IMR-90 (cell line): Measurements from ENCODE around the gene ABHD16B. TPM values are rescaled to one million over a fixed set of nuclear protein-coding genes. Genes with fewer than 3 reads are reported as not detected.

Source experiments
- ATAC-seq: fragments of 200-7000 bp; cut with Tn5 transposase; 2 replicates; pipeline ENCODE4 v1.9.1; 2020; ENCODE audit warnings: low read depth, mild to moderate bottlenecking, moderate library complexity
- BruUV-seq: library from RNA; stranded (reverse); fragments of 400-500 nt; replicated peaks from 2 replicates; lab custom pipeline; 2021; lab: Mats Ljungman, UMichigan
- CTCF ChIA-PET: fragments of 300-600 bp; formaldehyde crosslinking; extraction: SDS; loops from one replicate; lab custom pipeline; 2021; ENCODE audit warnings: antibody characterized with exemption; lab: Yijun Ruan, JAX
- POLR2A ChIA-PET: fragments of 300-600 bp; sonication (Branson Sonifier 250); formaldehyde crosslinking; loops from one replicate; lab custom pipeline; 2022; ENCODE audit warnings: antibody characterized with exemption; ENCODE audit not compliant: unreplicated experiment; lab: Charles Lee
- DNase-seq: peaks from one replicate; pipeline ENCODE4 v3.0.0; 2013
- H2AFZ ChIP-seq: replicated peaks from 2 replicates; pipeline ENCODE3; 2013; ENCODE audit warnings: low read length, mild to moderate bottlenecking; ENCODE audit not compliant: poor library complexity
- H2AK5ac ChIP-seq: 2 replicates; pipeline ENCODE4 v1.6.1; 2013; ENCODE audit warnings: low read depth, low read length, inconsistent platforms
- H2AK9ac ChIP-seq: replicated peaks from 2 replicates; pipeline ENCODE3; 2013; ENCODE audit warnings: mild to moderate bottlenecking, low read depth, low read length, moderate library complexity; ENCODE audit not compliant: poor library complexity
- H2BK120ac ChIP-seq: 2 replicates; pipeline ENCODE4 v1.6.1; 2013; ENCODE audit warnings: low read depth, low read length, inconsistent platforms
- H2BK15ac ChIP-seq: 3 replicates; pipeline ENCODE4 v1.6.1; 2013; ENCODE audit warnings: low read depth, low read length, inconsistent platforms
- H2BK20ac ChIP-seq: 2 replicates; pipeline ENCODE4 v1.6.1; 2013; ENCODE audit warnings: low read depth, mild to moderate bottlenecking, inconsistent platforms, low read length, moderate library complexity
- H2BK5ac ChIP-seq: 2 replicates; pipeline ENCODE4 v1.6.1; 2013; ENCODE audit warnings: mild to moderate bottlenecking, low read depth, low read length, inconsistent platforms; ENCODE audit not compliant: poor library complexity, severe bottlenecking
- H3K14ac ChIP-seq: replicated peaks from 2 replicates; pipeline ENCODE4 v1.6.1; 2013; ENCODE audit warnings: low read depth, low read length, inconsistent platforms
- H3K18ac ChIP-seq: 2 replicates; pipeline ENCODE4 v1.6.1; 2013; ENCODE audit warnings: low read depth, low read length, control low read depth
- H3K23ac ChIP-seq: 2 replicates; pipeline ENCODE4 v1.6.1; 2013; ENCODE audit warnings: low read depth, low read length, inconsistent platforms
- H3K27ac ChIP-seq: 2 replicates; pipeline ENCODE4 v1.5.1; 2013; ENCODE audit warnings: mild to moderate bottlenecking, control low read depth, low read length; ENCODE audit not compliant: insufficient read depth
- H3K27me3 ChIP-seq: 2 replicates; pipeline ENCODE4 v1.6.1; 2013; ENCODE audit warnings: low read length; ENCODE audit not compliant: control insufficient read depth, insufficient read depth
- H3K36me3 ChIP-seq: 2 replicates; pipeline ENCODE4 v1.6.1; 2013; ENCODE audit warnings: low read length, mixed read lengths; ENCODE audit not compliant: control insufficient read depth, insufficient read depth
- H3K4ac ChIP-seq: 2 replicates; pipeline ENCODE4 v1.6.1; 2013; ENCODE audit warnings: low read depth, low read length, inconsistent platforms
- H3K4me1 ChIP-seq: 2 replicates; pipeline ENCODE4 v1.6.1; 2013; ENCODE audit warnings: low read length, mixed read lengths; ENCODE audit not compliant: control insufficient read depth, insufficient read depth
- H3K4me2 ChIP-seq: 2 replicates; pipeline ENCODE4 v1.6.1; 2013; ENCODE audit warnings: low read depth, mild to moderate bottlenecking, control low read depth, low read length, moderate library complexity
- H3K4me3 ChIP-seq: 2 replicates; pipeline ENCODE4 v1.5.1; 2013; ENCODE audit warnings: low read depth, mild to moderate bottlenecking, control low read depth, low read length, moderate library complexity; ENCODE audit not compliant: insufficient read depth
- H3K56ac ChIP-seq: 2 replicates; pipeline ENCODE4 v1.6.1; 2013; ENCODE audit warnings: low read length, inconsistent platforms; ENCODE audit not compliant: insufficient read depth; ENCODE audit errors: extremely low read depth
- H3K79me1 ChIP-seq, 2 experiments: 2 replicates each; pipeline ENCODE4 v1.6.1; 2013; ENCODE audit warnings: low read length in 2 of 2, inconsistent platforms in 1 of 2, low read depth in 1 of 2
- H3K9ac ChIP-seq: 2 replicates; pipeline ENCODE4 v1.6.1; 2013; ENCODE audit warnings: low read depth, low read length, control low read depth
- H3K9me1 ChIP-seq: 2 replicates; pipeline ENCODE4 v1.6.1; 2013; ENCODE audit warnings: low read length, inconsistent platforms; ENCODE audit not compliant: insufficient read depth
- H3K9me3 ChIP-seq: 2 replicates; pipeline ENCODE4 v1.6.1; 2013; ENCODE audit warnings: low read length; ENCODE audit not compliant: control insufficient read depth, insufficient read depth
- H4K20me1 ChIP-seq: 2 replicates; pipeline ENCODE4 v1.6.1; 2013; ENCODE audit warnings: low read length, inconsistent platforms; ENCODE audit not compliant: insufficient read depth
- H4K5ac ChIP-seq: 2 replicates; pipeline ENCODE4 v1.6.1; 2013; ENCODE audit warnings: mild to moderate bottlenecking, low read depth, low read length, control low read depth
- H4K8ac ChIP-seq, 2 experiments: 2 replicates each; pipeline ENCODE4 v1.6.1; 2013; ENCODE audit warnings: low read depth in 2 of 2, low read length in 2 of 2, control low read depth in 1 of 2, inconsistent platforms in 1 of 2
- H4K91ac ChIP-seq: 2 replicates; pipeline ENCODE4 v1.6.1; 2013; ENCODE audit warnings: low read depth, low read length, inconsistent platforms; ENCODE audit not compliant: insufficient read depth
- BHLHE40 ChIP-seq: fragments of 150-350 bp; IDR thresholded peaks from 2 replicates; pipeline ENCODE4 v1.6.1; 2016; ENCODE audit warnings: mild to moderate bottlenecking, low read depth, low read length
- CEBPB ChIP-seq: IDR thresholded peaks from 2 replicates; pipeline ENCODE4 v1.6.1; 2012; ENCODE audit warnings: low read depth, low read length, improper control_type of control experiment
- CHD1 ChIP-seq: IDR thresholded peaks from 2 replicates; pipeline ENCODE4 v1.6.1; 2012; ENCODE audit warnings: low read depth, low read length, improper control_type of control experiment
- FOS ChIP-seq: fragments of 150-350 bp; IDR thresholded peaks from 2 replicates; pipeline ENCODE4 v1.6.1; 2016; ENCODE audit warnings: low read depth, low read length
- MAFK ChIP-seq: IDR thresholded peaks from 2 replicates; pipeline ENCODE4 v1.6.1; 2012; ENCODE audit warnings: low read depth, low read length, improper control_type of control experiment
- MAZ ChIP-seq: IDR thresholded peaks from 2 replicates; pipeline ENCODE4 v1.6.1; 2012; ENCODE audit warnings: low read depth, mild to moderate bottlenecking, low read length, improper control_type of control experiment, moderate library complexity, borderline replicate concordance
- MXI1 ChIP-seq: IDR thresholded peaks from 2 replicates; pipeline ENCODE4 v1.6.1; 2012; ENCODE audit warnings: low read depth, mild to moderate bottlenecking, low read length, moderate library complexity, borderline replicate concordance
- NFE2L2 ChIP-seq: fragments of 150-350 bp; IDR thresholded peaks from 2 replicates; pipeline ENCODE4 v1.6.1; 2016; ENCODE audit warnings: low read depth, mild to moderate bottlenecking, low read length
- POLR2A ChIP-seq: IDR thresholded peaks from 2 replicates; pipeline ENCODE4 v1.6.1; 2012; ENCODE audit warnings: mild to moderate bottlenecking, low read depth, low read length
- RAD21 ChIP-seq: IDR thresholded peaks from 2 replicates; pipeline ENCODE4 v1.6.1; 2012; ENCODE audit warnings: low read length, improper control_type of control experiment
- RCOR1 ChIP-seq: IDR thresholded peaks from 2 replicates; pipeline ENCODE4 v1.6.1; 2012; ENCODE audit warnings: mild to moderate bottlenecking, low read length, improper control_type of control experiment; ENCODE audit not compliant: insufficient replicate concordance
- RFX5 ChIP-seq: IDR thresholded peaks from 2 replicates; pipeline ENCODE4 v1.8.0; 2012; ENCODE audit warnings: low read depth, mild to moderate bottlenecking, low read length, moderate library complexity
- SMC3 ChIP-seq: fragments of 150-350 bp; IDR thresholded peaks from 2 replicates; pipeline ENCODE4 v1.6.1; 2016; ENCODE audit warnings: low read depth, mild to moderate bottlenecking, antibody characterized with exemption, low read length, moderate library complexity
- USF2 ChIP-seq: fragments of 150-350 bp; IDR thresholded peaks from 2 replicates; pipeline ENCODE4 v1.6.1; 2017; ENCODE audit warnings: mild to moderate bottlenecking, antibody characterized with exemption, low read length, low read depth
- WGBS, 2 experiments: methylation state at CpG; one replicate each; pipeline versions ENCODE4 v1.1.5 to v1.1.7; 2013; ENCODE audit warnings: missing lambda C conversion rate in 2 of 2; ENCODE audit not compliant: insufficient read length in 1 of 2; ENCODE audit errors: extremely low coverage in 2 of 2; 5-methylcytosine and 5-hydroxymethylcytosine counted together
- dilution Hi-C: fragments of 300-500 bp; cut with HindIII; formaldehyde crosslinking; loops from one replicate; pipeline ENCODE4 v1.14.3; 2018; ENCODE audit warnings: low sequenced_read_pairs; ENCODE audit not compliant: unreplicated experiment
- in situ Hi-C: fragments of 300-500 bp; cut with MboI; formaldehyde crosslinking; loops from 3 replicates; pipeline ENCODE4 v1.14.3; 2019; ENCODE audit warnings: low sequenced_read_pairs, inconsistent platforms, mixed read lengths
- intact Hi-C: fragments of 100-400 bp; cut with micrococcal nuclease; formaldehyde crosslinking; loops from 2 replicates; pipeline ENCODE4 v1.10.0; 2022
- polyA plus RNA-seq, 3 experiments: library from polyadenylated mRNA; depleted of rRNA; stranded (reverse); fragments of >200 nt; gene quantifications; 2 replicates each; pipeline ENCODE4 v1.2.3, GENCODE V29; 2012; ENCODE audit warnings: low replicate concordance in 1 of 3
- total RNA-seq: library from RNA; depleted of rRNA; stranded (reverse); fragments of >200 nt; gene quantifications from 2 replicates; pipeline ENCODE4 v1.2.3, GENCODE V29; 2012
- TF ChIP-seq, protein P1 (sequence below): fragments of 150-350 bp; IDR thresholded peaks from 2 replicates; pipeline ENCODE4 v1.6.1; 2016; ENCODE audit warnings: low read depth, mild to moderate bottlenecking, low read length, moderate library complexity, borderline replicate concordance
- TF ChIP-seq, protein P2 (sequence below): conservative IDR thresholded peaks from 2 replicates; pipeline ENCODE4 v1.5.1; 2012; ENCODE audit warnings: mild to moderate bottlenecking, low read depth, low read length, improper control_type of control experiment

The ABHD16B gene
- total and polyA plus RNA-seq, 2 of the 4 experiments (the other 2 are of a cell fraction) = 0.05 TPM; not detected in 1

DNA sequence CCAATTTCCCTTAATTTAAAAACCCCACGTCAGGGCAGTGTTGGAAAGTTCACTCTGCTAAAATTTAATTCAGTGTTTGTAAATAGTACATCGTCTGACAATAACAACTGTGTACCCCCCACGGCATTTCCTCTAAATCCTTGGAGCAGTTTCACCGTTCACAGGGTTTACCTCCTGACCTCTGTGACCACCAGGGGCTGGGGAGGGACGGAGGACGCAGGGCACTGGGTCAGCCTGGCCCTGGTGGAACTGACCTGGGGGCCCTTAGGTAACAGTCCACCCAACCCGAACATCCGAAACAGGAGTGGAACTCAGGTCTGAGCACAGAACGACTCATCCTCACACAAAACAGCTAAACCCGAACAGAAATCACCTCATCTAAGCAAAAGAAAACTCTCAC, 32.3 kb upstream of the ABHD16B start:
- Histone ChIP-seq H3K27ac (no peak overlapping the region), H3K4ac (no peak overlapping the region), H2AFZ (no peak overlapping the region), H4K5ac (no peak overlapping the region), H2BK20ac (no peak overlapping the region), H3K79me1 (peaks cover 24 to 60% of the 10 kb centered on the region in 2 experiments), H2AK5ac (no peak overlapping the region), H4K91ac (no peak overlapping the region), H3K18ac (no peak overlapping the region), H3K56ac (no peak overlapping the region), H3K36me3 (no peaks in the 10 kb centered on the region), H3K4me1 (peaks cover 29% of the 10 kb centered on the region), H4K8ac (no peak overlapping the region), H3K23ac (peak overlapping the region; percentile 70), H3K9me1 (peaks cover 24% of the 10 kb centered on the region), H3K14ac (peak overlapping the region; percentile 37; the same call in 1 of the 2 replicates), H3K27me3 (no peaks in the 10 kb centered on the region), H3K9ac (no peak overlapping the region), H2AK9ac (no peak overlapping the region), H3K4me2 (peak overlapping the region; percentile 93; the same call in 1 of the 2 replicates), H3K4me3 (no peak overlapping the region), H2BK5ac (no peak overlapping the region), H2BK15ac (no peak overlapping the region), H2BK120ac (no peak overlapping the region), H4K20me1 (peaks cover 41% of the 10 kb centered on the region; the same call in 1 of the 2 replicates), H3K9me3 (no peaks in the 10 kb centered on the region)
- TF ChIP-seq FOS = no peak
- TF ChIP-seq CEBPB = no peak
- TF ChIP-seq NFE2L2 = no peak
- no peak for TF ChIP-seq RAD21
- no peak for TF ChIP-seq MAFK
- TF ChIP-seq CHD1 = no peak
- TF ChIP-seq RFX5 = no peak
- no peak for TF ChIP-seq POLR2A
- TF ChIP-seq, protein P1, sequence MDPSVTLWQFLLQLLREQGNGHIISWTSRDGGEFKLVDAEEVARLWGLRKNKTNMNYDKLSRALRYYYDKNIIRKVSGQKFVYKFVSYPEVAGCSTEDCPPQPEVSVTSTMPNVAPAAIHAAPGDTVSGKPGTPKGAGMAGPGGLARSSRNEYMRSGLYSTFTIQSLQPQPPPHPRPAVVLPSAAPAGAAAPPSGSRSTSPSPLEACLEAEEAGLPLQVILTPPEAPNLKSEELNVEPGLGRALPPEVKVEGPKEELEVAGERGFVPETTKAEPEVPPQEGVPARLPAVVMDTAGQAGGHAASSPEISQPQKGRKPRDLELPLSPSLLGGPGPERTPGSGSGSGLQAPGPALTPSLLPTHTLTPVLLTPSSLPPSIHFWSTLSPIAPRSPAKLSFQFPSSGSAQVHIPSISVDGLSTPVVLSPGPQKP = no peak
- TF ChIP-seq BHLHE40 = no peak
- TF ChIP-seq SMC3 = no peak
- TF ChIP-seq MXI1 = no peak
- no peak for TF ChIP-seq RCOR1
- no peak for TF ChIP-seq USF2
- TF ChIP-seq, protein P2, sequence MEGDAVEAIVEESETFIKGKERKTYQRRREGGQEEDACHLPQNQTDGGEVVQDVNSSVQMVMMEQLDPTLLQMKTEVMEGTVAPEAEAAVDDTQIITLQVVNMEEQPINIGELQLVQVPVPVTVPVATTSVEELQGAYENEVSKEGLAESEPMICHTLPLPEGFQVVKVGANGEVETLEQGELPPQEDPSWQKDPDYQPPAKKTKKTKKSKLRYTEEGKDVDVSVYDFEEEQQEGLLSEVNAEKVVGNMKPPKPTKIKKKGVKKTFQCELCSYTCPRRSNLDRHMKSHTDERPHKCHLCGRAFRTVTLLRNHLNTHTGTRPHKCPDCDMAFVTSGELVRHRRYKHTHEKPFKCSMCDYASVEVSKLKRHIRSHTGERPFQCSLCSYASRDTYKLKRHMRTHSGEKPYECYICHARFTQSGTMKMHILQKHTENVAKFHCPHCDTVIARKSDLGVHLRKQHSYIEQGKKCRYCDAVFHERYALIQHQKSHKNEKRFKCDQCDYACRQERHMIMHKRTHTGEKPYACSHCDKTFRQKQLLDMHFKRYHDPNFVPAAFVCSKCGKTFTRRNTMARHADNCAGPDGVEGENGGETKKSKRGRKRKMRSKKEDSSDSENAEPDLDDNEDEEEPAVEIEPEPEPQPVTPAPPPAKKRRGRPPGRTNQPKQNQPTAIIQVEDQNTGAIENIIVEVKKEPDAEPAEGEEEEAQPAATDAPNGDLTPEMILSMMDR = no peak
- no peak for TF ChIP-seq MAZ
- dilution Hi-C loops (no loop called here), intact Hi-C loops (no loop called here), in situ Hi-C loops (no loop called here)
- ATAC-seq (no peak), DNase-seq (no peak)
- BruUV-seq = no TSS peak
- POLR2A ChIA-PET = interaction anchor here (0.6 kb wide), 1 partner anchor 19 kb away, joined by 3 read pairs; no protein-coding TSS in a partner anchor
- WGBS, 2 experiments = no CpG with 5 or more reads among the region's 10 CpGs
- CTCF ChIA-PET = no interaction called here
